WTC11 (cell line): Measurements from ENCODE around the gene INO80. TPM values are rescaled to one million over a fixed set of nuclear protein-coding genes. Genes with fewer than 3 reads are reported as not detected.
A peak's percentile ranks its signal among the peaks of the same experiment; 100 is the strongest.

ENCODE experiments used
- ATAC-seq: fragments of 200-7000 bp; cut with Tn5 transposase; 2 replicates; pipeline ENCODE4 v1.10.0; 2021; ENCODE audit warnings: mild to moderate bottlenecking, moderate library complexity
- CTCF ChIA-PET: fragments of 300-600 bp; sonication (Branson Sonifier 250); formaldehyde crosslinking; loops from one replicate; lab custom pipeline; 2021; ENCODE audit warnings: antibody characterized with exemption; lab: Charles Lee
- POLR2A ChIA-PET: fragments of 350-600 bp; sonication (Branson Sonifier 250); formaldehyde crosslinking; loops from one replicate; lab custom pipeline; 2021; ENCODE audit warnings: antibody characterized with exemption; lab: Charles Lee
- DNase-seq: peaks from one replicate; pipeline ENCODE4 v3.0.0; 2021; ENCODE audit warnings: low spot score
- H3K27ac Mint-ChIP-seq: 2 replicates; pipeline ENCODE4 v1.8.0; 2021; ENCODE audit warnings: mixed read lengths
- H3K27me3 Mint-ChIP-seq: 2 replicates; pipeline ENCODE4 v1.8.0; 2021; ENCODE audit warnings: low read depth, mild to moderate bottlenecking, moderate library complexity, mixed read lengths
- H3K36me3 Mint-ChIP-seq: 2 replicates; pipeline ENCODE4 v1.8.0; 2021; ENCODE audit warnings: mixed read lengths
- H3K4me1 Mint-ChIP-seq: 2 replicates; pipeline ENCODE4 v1.8.0; 2022; ENCODE audit warnings: mixed read lengths
- H3K4me3 Mint-ChIP-seq: 2 replicates; pipeline ENCODE4 v1.8.0; 2021; ENCODE audit warnings: mild to moderate bottlenecking, moderate library complexity, mixed read lengths
- H3K9me3 Mint-ChIP-seq: 2 replicates; pipeline ENCODE4 v1.8.0; 2021; ENCODE audit warnings: mixed read lengths
- AR ChIP-seq: fragments of 250-450 bp; sonication (Bioruptor Pico); IDR thresholded peaks from 2 replicates; pipeline ENCODE4 v1.9.0; 2021; ENCODE audit warnings: mild to moderate bottlenecking
- ATF2 ChIP-seq: sonication (generic); formaldehyde crosslinking; IDR thresholded peaks from 2 replicates; pipeline ENCODE4 v1.8.1; 2022; ENCODE audit warnings: low read depth, missing genetic modification reagents, borderline replicate concordance
- CREM ChIP-seq: sonication (generic); formaldehyde crosslinking; IDR thresholded peaks from 2 replicates; pipeline ENCODE4 v1.8.1; 2022; ENCODE audit warnings: mild to moderate bottlenecking, missing genetic modification reagents, moderate library complexity
- CTCF ChIP-seq: fragments of 200-600 bp; IDR thresholded peaks from 2 replicates; pipeline ENCODE4 v1.8.0; 2022; ENCODE audit warnings: antibody characterized with exemption
- ETV6 ChIP-seq: sonication (generic); formaldehyde crosslinking; IDR thresholded peaks from 2 replicates; pipeline ENCODE4 v1.8.1; 2022; ENCODE audit warnings: mild to moderate bottlenecking, missing genetic modification reagents
- FOXJ3 ChIP-seq: sonication (generic); formaldehyde crosslinking; IDR thresholded peaks from 2 replicates; pipeline ENCODE4 v1.9.0; 2021; ENCODE audit warnings: missing genetic modification reagents, mild to moderate bottlenecking, borderline replicate concordance
- FOXP1 ChIP-seq: sonication (generic); formaldehyde crosslinking; IDR thresholded peaks from 2 replicates; pipeline ENCODE4 v1.8.0; 2022; ENCODE audit warnings: missing genetic modification reagents, mild to moderate bottlenecking, moderate library complexity, borderline replicate concordance
- NR3C1 ChIP-seq: sonication (generic); formaldehyde crosslinking; conservative IDR thresholded peaks from 2 replicates; pipeline ENCODE4 v1.8.1; 2023; ENCODE audit warnings: low read depth, mild to moderate bottlenecking, missing genetic modification reagents
- OVOL2 ChIP-seq: fragments of 250-450 bp; sonication (Bioruptor Pico); IDR thresholded peaks from 2 replicates; pipeline ENCODE4 v1.9.0; 2021; ENCODE audit warnings: mild to moderate bottlenecking, borderline replicate concordance
- STAT6 ChIP-seq: sonication (generic); formaldehyde crosslinking; conservative IDR thresholded peaks from 2 replicates; pipeline ENCODE4 v1.8.1; 2023; ENCODE audit warnings: mild to moderate bottlenecking, low read depth, missing genetic modification reagents, moderate library complexity
- TP53 ChIP-seq: sonication (generic); formaldehyde crosslinking; IDR thresholded peaks from 2 replicates; pipeline ENCODE4 v1.8.1; 2023; ENCODE audit warnings: mild to moderate bottlenecking, missing genetic modification reagents
- ZBTB43 ChIP-seq: sonication (generic); formaldehyde crosslinking; IDR thresholded peaks from 2 replicates; pipeline ENCODE4 v1.8.1; 2023; ENCODE audit warnings: mild to moderate bottlenecking, missing genetic modification reagents
- ZNF232 ChIP-seq: sonication (generic); formaldehyde crosslinking; IDR thresholded peaks from 2 replicates; pipeline ENCODE4 v1.8.0; 2022; ENCODE audit warnings: mild to moderate bottlenecking, missing genetic modification reagents
- ZNF532 ChIP-seq: fragments of 250-450 bp; sonication (Bioruptor Pico); IDR thresholded peaks from 2 replicates; pipeline ENCODE4 v1.9.0; 2021; ENCODE audit warnings: mild to moderate bottlenecking, borderline replicate concordance
- total RNA-seq: library from RNA; stranded (reverse); gene quantifications from 3 replicates; pipeline ENCODE4 v1.2.3, GENCODE V29; 2021

The INO80 gene
- total RNA-seq, 1 experiment from 2014 or later = 20.6 TPM

GRCh38 chr15:40937762-40938535 is 178.1 kb downstream of the INO80 start:
- H3K27ac Mint-ChIP-seq = no peak overlapping the region
- DNase-seq (no peak), ATAC-seq (0 out of 2 replicates have a peak, but pooled peaks have one; percentile 2)
- H3K4me3 Mint-ChIP-seq = no peak overlapping the region
- peaks cover 24% of the 10 kb centered on the region for H3K4me1 Mint-ChIP-seq
- H3K9me3 Mint-ChIP-seq = no peaks in the 10 kb centered on the region
- no peaks in the 10 kb centered on the region for H3K36me3 Mint-ChIP-seq
- CTCF ChIA-PET = interaction anchor here (0.7 to 6.5 kb wide), 4 partner anchors 10 to 44 kb away, joined by 3 to 203 read pairs (median 5); partner anchors contain the start of genes DLL4 and VPS18
- peaks cover 40% of the 10 kb centered on the region for H3K27me3 Mint-ChIP-seq
- TF ChIP-seq CREM (CRISPR knock-in tag) (no peak), FOXP1 (CRISPR knock-in tag) (peak; percentile 47; the same call in 1 of the 2 replicates), ATF2 (CRISPR knock-in tag) (no peak)
- TF ChIP-seq, all 79 proteins: peak for 1
- POLR2A ChIA-PET = interaction anchor here (0.6 kb wide), 2 partner anchors 15 to 87 kb away, joined by 3 to 4 read pairs; partner anchors contain the start of gene CHAC1

- Mint-ChIP-seq H3K4me1 (peaks cover 18% of the 10 kb centered on the region), H3K27me3 (peaks cover 42% of the 10 kb centered on the region), H3K36me3 (no peaks in the 10 kb centered on the region), H3K4me3 (no peak overlapping the region), H3K9me3 (no peaks in the 10 kb centered on the region), H3K27ac (no peak overlapping the region)
- CTCF ChIA-PET = interaction anchor here (0.6 to 6.5 kb wide), 5 partner anchors 9 to 34 kb away, joined by 3 to 203 read pairs (median 3); partner anchors contain the start of gene DLL4
- POLR2A ChIA-PET = no interaction called here
- no peak for ATAC-seq
- DNase-seq = no peak
- TF ChIP-seq FOXJ3 (CRISPR knock-in tag) = no peak
- TF ChIP-seq NR3C1 (CRISPR knock-in tag) = no peak
- TF ChIP-seq OVOL2 = no peak
- TF ChIP-seq AR = no peak
- TF ChIP-seq ETV6 (CRISPR knock-in tag) = no peak
- TF ChIP-seq FOXP1 (CRISPR knock-in tag) = no peak
- TF ChIP-seq ZNF532 (CRISPR knock-in tag) = no peak
- no peak for TF ChIP-seq ZBTB43 (CRISPR knock-in tag)
- TF ChIP-seq ZNF232 (CRISPR knock-in tag) = no peak
- no peak for TF ChIP-seq STAT6 (CRISPR knock-in tag)
- TF ChIP-seq TP53 (CRISPR knock-in tag) = no peak
- TF ChIP-seq CTCF = no peak
These were observed 179.1 kb downstream of the INO80 start for GRCh38 chr15:40936709-40937666.
